Activated T-cell treated with anti-CD3 and anti-CD28 coated beads, Interleukin-2, amount 50 U/mL, for 72 hours (primary cell): Measurements from ENCODE around the gene MAP2K6. TPM values are rescaled to one million over a fixed set of nuclear protein-coding genes. Genes with fewer than 3 reads are reported as not detected.
A peak's percentile ranks its signal among the peaks of the same experiment; 100 is the strongest.

Experiments used
- ATAC-seq, 2 donors: fragments of 150-1000 bp; cut with Tn5 transposase; replicated peaks in 1 of 2; 2 replicates each; pipeline ENCODE4 v1.10.0; 2021; ENCODE audit warnings: moderate library complexity in 2 of 2, mild to moderate bottlenecking in 1 of 2
- DNase-seq, 2 donors: peaks; one replicate each; pipeline ENCODE4 v3.0.0; 2021 to 2022; ENCODE audit warnings: mixed read lengths in 1 of 2
- H3K27ac Mint-ChIP-seq: one replicate; pipeline ENCODE4 v1.8.0; 2022; ENCODE audit warnings: mild to moderate bottlenecking, moderate library complexity, mixed read lengths
- H3K27me3 Mint-ChIP-seq: one replicate; pipeline ENCODE4 v1.8.0; 2022; ENCODE audit warnings: low read depth, mixed read lengths
- H3K36me3 Mint-ChIP-seq, 2 donors: one replicate each; pipeline ENCODE4 v1.8.0; 2022; ENCODE audit warnings: mixed read lengths in 2 of 2, mild to moderate bottlenecking in 1 of 2; ENCODE audit not compliant: insufficient read depth in 2 of 2
- H3K4me1 Mint-ChIP-seq: one replicate; pipeline ENCODE4 v1.8.0; 2022; ENCODE audit warnings: low read depth, mixed read lengths
- H3K4me3 Mint-ChIP-seq, 2 donors: one replicate each; pipeline ENCODE4 v1.8.0; 2022; ENCODE audit warnings: mild to moderate bottlenecking in 2 of 2, mixed read lengths in 2 of 2, moderate library complexity in 2 of 2
- H3K9me3 Mint-ChIP-seq, 2 donors: one replicate each; pipeline ENCODE4 v1.8.0; 2022; ENCODE audit warnings: mixed read lengths in 2 of 2
- total RNA-seq, 2 donors: library from RNA; stranded (reverse); gene quantifications; one replicate each; pipeline ENCODE4 v1.2.3, GENCODE V29; 2022

MAP2K6 gene
- total RNA-seq, 2 donors from 2014 or later = 2.2 to 3.5 TPM

DNA sequence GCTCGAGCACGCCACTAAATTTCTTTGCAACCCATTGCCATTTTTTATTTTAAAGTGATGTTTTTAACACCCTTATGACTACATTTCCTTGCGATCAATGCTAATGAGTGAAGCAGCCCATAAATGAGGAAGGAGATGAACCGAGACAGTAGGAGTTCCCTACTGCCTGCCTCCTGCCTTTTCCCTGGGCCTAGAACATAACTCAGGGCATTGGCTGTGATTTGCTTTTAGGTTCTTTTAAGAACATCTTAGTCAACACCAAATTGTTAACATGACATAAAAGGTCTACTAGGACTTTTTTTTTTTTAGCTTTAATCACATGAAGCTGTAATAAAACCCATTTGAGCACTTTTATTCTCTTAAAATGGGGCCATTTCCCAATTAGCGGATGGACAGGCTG is 81.3 kb downstream of the MAP2K6 start:
- Mint-ChIP-seq H3K4me1 (no peaks in the 10 kb centered on the region), H3K27ac (no peak overlapping the region), H3K27me3 (no peaks in the 10 kb centered on the region), H3K4me3 (no peak overlapping the region), H3K9me3 (no peaks in the 10 kb centered on the region), H3K36me3 (no peaks in the 10 kb centered on the region)
- DNase-seq (no peak), ATAC-seq (no peak)

DNA sequence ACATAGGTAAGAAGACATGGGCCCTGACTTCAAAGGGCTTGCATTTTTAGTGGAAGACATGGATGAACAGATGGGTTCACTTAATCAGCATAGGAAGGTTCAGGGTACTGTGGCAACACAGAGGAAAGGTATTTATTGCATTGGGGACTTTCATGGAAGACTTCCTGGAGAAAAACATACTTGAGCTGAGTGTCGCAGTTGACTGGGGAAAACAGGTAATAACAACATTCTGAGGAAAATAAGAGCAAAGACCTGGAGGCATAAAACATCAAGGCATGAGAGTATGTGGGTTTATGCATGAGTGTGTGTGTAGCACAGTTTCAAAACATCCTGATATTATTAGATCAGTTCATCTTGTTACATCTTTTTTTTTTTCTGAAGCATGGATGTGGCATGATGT is 82.7 kb downstream of the MAP2K6 start:
- Mint-ChIP-seq H3K9me3 (no peaks in the 10 kb centered on the region), H3K4me1 (peaks cover 4% of the 10 kb centered on the region), H3K4me3 (no peak overlapping the region), H3K36me3 (no peaks in the 10 kb centered on the region), H3K27me3 (no peaks in the 10 kb centered on the region), H3K27ac (no peak overlapping the region)
- DNase-seq (no peak), ATAC-seq (no peak)

GRCh38 chr17:69499318-69499717 is 84.8 kb downstream of the MAP2K6 start:
- no peaks in the 10 kb centered on the region for H3K36me3 Mint-ChIP-seq
- DNase-seq = no peak
- H3K4me3 Mint-ChIP-seq = no peak overlapping the region
- no peaks in the 10 kb centered on the region for H3K27me3 Mint-ChIP-seq
- H3K9me3 Mint-ChIP-seq = no peaks in the 10 kb centered on the region
- H3K27ac Mint-ChIP-seq = no peak overlapping the region
- H3K4me1 Mint-ChIP-seq = peaks cover 8% of the 10 kb centered on the region
- ATAC-seq = no peak

DNA sequence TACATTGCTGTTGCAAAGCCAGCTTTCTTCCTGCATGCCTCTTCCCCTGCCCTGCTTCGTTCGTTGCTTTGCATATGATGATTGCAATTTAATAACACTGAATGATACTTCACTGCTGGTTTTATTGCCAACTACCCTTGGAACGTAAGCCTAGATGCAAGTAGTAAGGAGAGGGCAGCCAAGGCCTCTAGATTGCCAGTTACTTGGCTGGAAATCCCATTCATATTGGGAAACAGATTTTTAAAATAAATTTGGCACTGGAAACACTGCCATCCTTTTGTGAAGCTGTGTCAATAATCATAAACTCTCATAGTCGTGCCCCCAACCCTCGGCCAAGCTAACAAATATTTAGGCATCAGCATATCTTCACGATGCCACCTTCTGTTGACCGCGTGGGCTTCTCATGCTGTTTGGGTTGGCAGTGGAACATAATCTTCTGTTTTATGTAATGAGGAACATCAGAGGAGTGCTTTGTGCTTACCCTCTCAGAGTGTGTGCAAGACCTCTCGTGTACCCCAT is 86.5 kb downstream of the MAP2K6 start:
- Mint-ChIP-seq H3K36me3 (no peaks in the 10 kb centered on the region), H3K4me1 (peaks cover 8% of the 10 kb centered on the region), H3K9me3 (no peaks in the 10 kb centered on the region), H3K27me3 (no peaks in the 10 kb centered on the region), H3K4me3 (no peak overlapping the region), H3K27ac (no peak overlapping the region)
- ATAC-seq (no peak), DNase-seq (no peak)

- peak; percentile 47 to 49 for ATAC-seq
- Mint-ChIP-seq H3K27me3 (no peaks in the 10 kb centered on the region), H3K4me1 (peaks cover 8% of the 10 kb centered on the region), H3K27ac (peak overlapping the region; percentile 26), H3K4me3 (peak overlapping the region; percentile 33 to 56), H3K9me3 (no peaks in the 10 kb centered on the region), H3K36me3 (no peaks in the 10 kb centered on the region)
- DNase-seq = no peak
Observed at GRCh38 chr17:69501591-69502468, 87.3 kb downstream of the MAP2K6 start.

- H3K4me1 Mint-ChIP-seq = peaks cover 8% of the 10 kb centered on the region
- no peak overlapping the region for H3K4me3 Mint-ChIP-seq
- ATAC-seq (no peak), DNase-seq (no peak)
- H3K27ac Mint-ChIP-seq = peak overlapping the region; percentile 41
- no peaks in the 10 kb centered on the region for H3K27me3 Mint-ChIP-seq
- H3K36me3 Mint-ChIP-seq = peaks cover 0 to under 1% of the 10 kb centered on the region in 2 donors
- H3K9me3 Mint-ChIP-seq = no peaks in the 10 kb centered on the region
Observed at GRCh38 chr17:69503711-69504110, 89.2 kb downstream of the MAP2K6 start.

- Mint-ChIP-seq H3K9me3 (no peaks in the 10 kb centered on the region), H3K27me3 (no peaks in the 10 kb centered on the region), H3K4me3 (no peak overlapping the region), H3K27ac (no peak overlapping the region), H3K4me1 (peaks cover 8% of the 10 kb centered on the region), H3K36me3 (peaks cover 0 to 1% of the 10 kb centered on the region in 2 donors)
- DNase-seq = no peak
- ATAC-seq = no peak
Observed at GRCh38 chr17:69505740-69506139, 91.2 kb downstream of the MAP2K6 start.

DNA sequence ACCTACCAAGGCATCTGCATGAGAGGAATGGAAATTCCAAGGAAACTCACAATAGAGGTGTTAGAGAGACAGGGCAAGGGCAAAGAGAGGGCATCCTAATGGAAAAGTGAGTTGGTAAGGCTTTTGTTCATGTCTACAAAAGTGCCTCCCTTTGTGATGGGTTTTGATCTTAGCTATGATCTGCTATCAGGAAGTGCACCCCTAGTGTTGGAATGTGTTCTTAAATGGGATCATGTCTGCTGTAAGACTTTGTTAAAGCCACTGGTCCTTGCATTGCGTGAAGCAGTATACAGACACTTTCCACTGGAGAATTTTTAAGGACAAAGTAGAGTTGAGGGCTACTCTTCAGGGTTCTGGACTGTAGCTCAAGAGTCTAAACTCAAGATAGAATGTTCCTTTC is 92.0 kb downstream of the MAP2K6 start:
- H3K9me3 Mint-ChIP-seq = no peaks in the 10 kb centered on the region
- H3K4me1 Mint-ChIP-seq = peaks cover 8% of the 10 kb centered on the region
- no peak overlapping the region for H3K27ac Mint-ChIP-seq
- no peak overlapping the region for H3K4me3 Mint-ChIP-seq
- no peaks in the 10 kb centered on the region for H3K27me3 Mint-ChIP-seq
- ATAC-seq (no peak), DNase-seq (no peak)
- H3K36me3 Mint-ChIP-seq = peaks cover 0 to 1% of the 10 kb centered on the region in 2 donors

- Mint-ChIP-seq H3K36me3 (peaks cover 0 to 1% of the 10 kb centered on the region in 2 donors), H3K27me3 (no peaks in the 10 kb centered on the region)
- ATAC-seq = no peak
Observed at GRCh38 chr17:69508814-69509213, 94.3 kb downstream of the MAP2K6 start.

GRCh38 chr17:69511250-69511649 is 96.8 kb downstream of the MAP2K6 start:
- ATAC-seq (no peak), DNase-seq (no peak)
- Mint-ChIP-seq H3K4me3 (no peak overlapping the region), H3K27me3 (no peaks in the 10 kb centered on the region), H3K36me3 (peaks cover 0 to 1% of the 10 kb centered on the region in 2 donors), H3K9me3 (no peaks in the 10 kb centered on the region), H3K27ac (no peak overlapping the region), H3K4me1 (no peaks in the 10 kb centered on the region)

More at GRCh38 chr17:69508814-69509213, 94.3 kb downstream of the MAP2K6 start:
- DNase-seq = no peak
- Mint-ChIP-seq H3K4me3 (no peak overlapping the region), H3K9me3 (no peaks in the 10 kb centered on the region), H3K27ac (no peak overlapping the region), H3K4me1 (no peaks in the 10 kb centered on the region)

- DNase-seq (no peak), ATAC-seq (no peak)
- Mint-ChIP-seq H3K9me3 (no peaks in the 10 kb centered on the region), H3K27ac (peak overlapping the region; percentile 33), H3K36me3 (peaks cover 0 to 1% of the 10 kb centered on the region in 2 donors), H3K4me1 (peaks cover 5% of the 10 kb centered on the region), H3K27me3 (no peaks in the 10 kb centered on the region), H3K4me3 (no peak overlapping the region)
Observed at GRCh38 chr17:69512946-69513345, 98.4 kb downstream of the MAP2K6 start.

DNA sequence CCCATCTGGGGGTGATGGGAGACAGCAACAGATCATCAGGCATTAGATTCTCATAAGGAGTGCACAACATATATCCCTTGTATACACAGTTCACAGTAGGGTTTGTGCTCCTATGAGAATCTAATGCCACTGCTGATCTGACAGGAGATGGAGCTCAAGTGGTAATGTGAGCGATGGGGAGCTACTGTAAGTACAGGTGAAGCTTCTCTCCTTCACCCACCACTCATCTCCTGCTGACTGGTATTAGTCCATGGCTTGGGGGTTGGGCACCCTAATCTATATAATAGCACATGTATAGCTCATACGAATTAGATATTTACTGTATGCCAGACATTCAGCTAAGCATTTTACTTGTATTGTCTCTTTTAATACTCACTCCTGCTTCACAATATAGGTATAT is 101.7 kb downstream of the MAP2K6 start:
- H3K27me3 Mint-ChIP-seq = no peaks in the 10 kb centered on the region
- no peak overlapping the region for H3K4me3 Mint-ChIP-seq
- no peak for ATAC-seq
- no peaks in the 10 kb centered on the region for H3K36me3 Mint-ChIP-seq
- DNase-seq = no peak
- H3K4me1 Mint-ChIP-seq = peaks cover 5% of the 10 kb centered on the region
- no peaks in the 10 kb centered on the region for H3K9me3 Mint-ChIP-seq
- H3K27ac Mint-ChIP-seq = no peak overlapping the region

GRCh38 chr17:69516911-69517310 is 102.4 kb downstream of the MAP2K6 start:
- H3K36me3 Mint-ChIP-seq = no peaks in the 10 kb centered on the region
- H3K4me3 Mint-ChIP-seq = no peak overlapping the region
- H3K4me1 Mint-ChIP-seq = peaks cover 5% of the 10 kb centered on the region
- ATAC-seq (no peak), DNase-seq (no peak)
- no peaks in the 10 kb centered on the region for H3K9me3 Mint-ChIP-seq
- no peaks in the 10 kb centered on the region for H3K27me3 Mint-ChIP-seq
- no peak overlapping the region for H3K27ac Mint-ChIP-seq

GRCh38 chr17:69518951-69519350 is 104.5 kb downstream of the MAP2K6 start:
- no peaks in the 10 kb centered on the region for H3K9me3 Mint-ChIP-seq
- ATAC-seq (no peak), DNase-seq (no peak)
- no peaks in the 10 kb centered on the region for H3K27me3 Mint-ChIP-seq
- peaks cover 10% of the 10 kb centered on the region for H3K4me1 Mint-ChIP-seq
- H3K27ac Mint-ChIP-seq = no peak overlapping the region
- H3K4me3 Mint-ChIP-seq = no peak overlapping the region
- H3K36me3 Mint-ChIP-seq = no peaks in the 10 kb centered on the region
